Measurements from ENCODE around the gene OLFML3.

DNA sequence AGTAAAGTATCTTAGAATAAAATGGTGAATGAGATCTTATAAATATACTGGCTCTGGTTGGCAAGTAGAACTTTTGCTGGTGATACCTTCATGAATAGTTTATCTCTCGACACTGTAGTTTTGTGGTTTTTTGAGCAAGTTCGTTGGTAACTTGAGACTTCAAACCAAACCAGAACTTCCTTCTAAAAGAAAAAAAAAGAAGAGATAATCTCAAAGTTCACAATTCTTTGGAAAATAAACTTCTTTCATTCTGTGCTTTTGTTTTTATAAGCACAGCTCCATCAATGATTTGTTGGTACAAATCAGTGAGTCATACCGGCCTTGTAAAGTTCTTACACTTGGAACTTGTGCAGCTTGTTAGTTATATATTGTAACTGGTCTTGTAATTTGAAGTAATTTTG is 47.8 kb upstream of the OLFML3 start:
- no peak for TF ChIP-seq EZH2 (optimal IDR thresholded peaks at IDR 0.05; ENCODE audit: low read depth, low read length)
- TF ChIP-seq, protein P1, sequence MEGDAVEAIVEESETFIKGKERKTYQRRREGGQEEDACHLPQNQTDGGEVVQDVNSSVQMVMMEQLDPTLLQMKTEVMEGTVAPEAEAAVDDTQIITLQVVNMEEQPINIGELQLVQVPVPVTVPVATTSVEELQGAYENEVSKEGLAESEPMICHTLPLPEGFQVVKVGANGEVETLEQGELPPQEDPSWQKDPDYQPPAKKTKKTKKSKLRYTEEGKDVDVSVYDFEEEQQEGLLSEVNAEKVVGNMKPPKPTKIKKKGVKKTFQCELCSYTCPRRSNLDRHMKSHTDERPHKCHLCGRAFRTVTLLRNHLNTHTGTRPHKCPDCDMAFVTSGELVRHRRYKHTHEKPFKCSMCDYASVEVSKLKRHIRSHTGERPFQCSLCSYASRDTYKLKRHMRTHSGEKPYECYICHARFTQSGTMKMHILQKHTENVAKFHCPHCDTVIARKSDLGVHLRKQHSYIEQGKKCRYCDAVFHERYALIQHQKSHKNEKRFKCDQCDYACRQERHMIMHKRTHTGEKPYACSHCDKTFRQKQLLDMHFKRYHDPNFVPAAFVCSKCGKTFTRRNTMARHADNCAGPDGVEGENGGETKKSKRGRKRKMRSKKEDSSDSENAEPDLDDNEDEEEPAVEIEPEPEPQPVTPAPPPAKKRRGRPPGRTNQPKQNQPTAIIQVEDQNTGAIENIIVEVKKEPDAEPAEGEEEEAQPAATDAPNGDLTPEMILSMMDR (IDR thresholded peaks at IDR 0.05; ENCODE audit: low read length) = no peak

Measured in MM.1S (cell line).